Spleen (tissue), 7 donors: ENCODE data around the gene HSF2BP.
"Not testable (repeated sequence)": the region's sequence is repeated elsewhere in the genome, so short reads cannot be mapped to it uniquely, and the experiment has no call there.

ENCODE experiments used
- POLR2A ChIP-seq, 3 donors: fragments of 450-650 bp; IDR thresholded peaks; one replicate each; pipeline ENCODE4 v1.5.1; 2017; ENCODE audit warnings: antibody characterized with exemption in 3 of 3, mild to moderate bottlenecking in 1 of 3
- POLR2AphosphoS5 ChIP-seq, 3 donors: sonication (generic); formaldehyde crosslinking; IDR thresholded peaks; one replicate each; pipeline ENCODE4 v1.5.1; 2017; ENCODE audit warnings: antibody characterized with exemption in 3 of 3
- TF ChIP-seq, protein P1 (sequence below), 11 experiments: fragments of 200-600 bp in 7 of 11; fragments of 450-650 bp in 4 of 11; sonication (generic) in 4 of 11; IDR thresholded peaks in 8 of 11; conservative IDR thresholded peaks in 3 of 11; 1 replicate in 7 of 11; 2 replicates in 4 of 11; pipeline versions ENCODE4 v1.4.0 to v1.8.0; 2016 to 2021; ENCODE audit warnings: antibody characterized with exemption in 11 of 11, inconsistent platforms in 4 of 11, mild to moderate bottlenecking in 1 of 11
- donor health status: DM: no; HTN: no; CAD: no; lungs with moderate emphysema.
- donor health status: DM: no; HTN: no; CAD: no.
- donor health status: DM: no; HTN: no; CAD: no.

DNA sequence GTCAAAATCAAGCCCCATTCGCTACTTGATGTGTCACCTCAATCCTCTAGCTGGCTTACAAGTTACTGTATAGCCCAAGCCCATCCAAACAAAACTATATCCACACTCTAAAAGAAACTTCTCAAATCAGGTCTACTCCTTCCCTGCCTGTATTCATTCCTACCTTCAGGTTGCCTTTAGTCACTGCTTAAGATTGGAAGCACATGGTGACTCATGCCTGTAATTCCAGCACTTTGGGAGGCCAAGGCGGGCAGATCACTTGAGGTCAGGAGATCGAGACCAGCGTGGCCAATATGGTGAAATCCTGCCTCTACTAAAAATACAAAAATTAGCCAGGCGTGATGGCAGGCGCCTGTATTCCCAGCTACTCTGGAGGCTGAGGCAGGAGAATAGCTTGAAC is 7.4 kb downstream of the HSF2BP start:
- TF ChIP-seq, protein P1, sequence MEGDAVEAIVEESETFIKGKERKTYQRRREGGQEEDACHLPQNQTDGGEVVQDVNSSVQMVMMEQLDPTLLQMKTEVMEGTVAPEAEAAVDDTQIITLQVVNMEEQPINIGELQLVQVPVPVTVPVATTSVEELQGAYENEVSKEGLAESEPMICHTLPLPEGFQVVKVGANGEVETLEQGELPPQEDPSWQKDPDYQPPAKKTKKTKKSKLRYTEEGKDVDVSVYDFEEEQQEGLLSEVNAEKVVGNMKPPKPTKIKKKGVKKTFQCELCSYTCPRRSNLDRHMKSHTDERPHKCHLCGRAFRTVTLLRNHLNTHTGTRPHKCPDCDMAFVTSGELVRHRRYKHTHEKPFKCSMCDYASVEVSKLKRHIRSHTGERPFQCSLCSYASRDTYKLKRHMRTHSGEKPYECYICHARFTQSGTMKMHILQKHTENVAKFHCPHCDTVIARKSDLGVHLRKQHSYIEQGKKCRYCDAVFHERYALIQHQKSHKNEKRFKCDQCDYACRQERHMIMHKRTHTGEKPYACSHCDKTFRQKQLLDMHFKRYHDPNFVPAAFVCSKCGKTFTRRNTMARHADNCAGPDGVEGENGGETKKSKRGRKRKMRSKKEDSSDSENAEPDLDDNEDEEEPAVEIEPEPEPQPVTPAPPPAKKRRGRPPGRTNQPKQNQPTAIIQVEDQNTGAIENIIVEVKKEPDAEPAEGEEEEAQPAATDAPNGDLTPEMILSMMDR (IDR thresholded peaks at IDR 0.05 in 8 of 11, conservative IDR thresholded peaks at IDR 0.05 in 3 of 11) = not testable (repeated sequence)
- not testable (repeated sequence) for TF ChIP-seq POLR2A, POLR2AphosphoS5 (IDR thresholded peaks at IDR 0.05)
